RPMI8226 (cell line): ENCODE results near the gene KIN.
"Not testable (repeated sequence)": the region's sequence is repeated elsewhere in the genome, so short reads cannot be mapped to it uniquely, and the experiment has no call there.

Experiments
- DNase-seq: peaks from one replicate; pipeline ENCODE4 v3.0.0-alpha.2; 2015

The KIN gene

DNA sequence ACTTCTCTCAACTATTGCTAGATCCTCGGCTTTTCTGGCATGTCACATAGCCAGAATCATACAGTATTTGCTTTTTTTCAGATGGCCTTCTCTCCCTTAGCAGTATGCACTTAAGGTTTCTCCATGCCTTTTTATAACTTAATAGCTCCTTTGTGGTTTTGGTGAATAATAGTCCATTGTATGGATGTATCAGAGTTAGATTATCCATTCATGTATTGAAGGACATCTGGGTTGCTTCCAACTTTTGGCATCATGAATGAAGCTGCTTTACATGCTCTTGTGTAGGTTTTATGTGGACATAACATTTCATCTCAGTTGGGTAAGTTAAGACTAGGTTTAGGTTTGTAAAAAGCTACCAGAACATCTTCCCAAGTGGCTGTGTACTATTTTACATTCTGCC is 4.7 kb upstream of the KIN start:
- no peak for DNase-seq

DNA sequence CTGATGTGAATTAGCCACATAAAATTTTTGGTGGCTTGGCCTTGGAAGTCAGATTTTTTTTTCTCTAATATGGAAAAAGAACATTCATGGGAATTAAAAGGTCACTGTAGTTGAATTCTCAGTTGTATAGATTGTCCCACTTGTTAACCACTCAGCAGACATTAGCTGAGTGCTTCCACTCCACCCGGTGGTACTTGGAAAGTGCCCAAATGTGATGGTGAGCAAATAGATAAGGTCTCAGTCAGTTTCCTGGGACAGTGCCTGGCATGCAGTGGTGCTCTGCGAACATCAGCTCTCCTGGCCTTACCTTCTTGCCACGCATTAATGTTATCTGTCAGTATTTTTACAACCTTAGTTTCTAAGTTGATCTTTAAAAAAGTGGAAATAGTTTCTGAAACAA is 1.6 kb upstream of the KIN start:
- peak; percentile 26 for DNase-seq

DNA sequence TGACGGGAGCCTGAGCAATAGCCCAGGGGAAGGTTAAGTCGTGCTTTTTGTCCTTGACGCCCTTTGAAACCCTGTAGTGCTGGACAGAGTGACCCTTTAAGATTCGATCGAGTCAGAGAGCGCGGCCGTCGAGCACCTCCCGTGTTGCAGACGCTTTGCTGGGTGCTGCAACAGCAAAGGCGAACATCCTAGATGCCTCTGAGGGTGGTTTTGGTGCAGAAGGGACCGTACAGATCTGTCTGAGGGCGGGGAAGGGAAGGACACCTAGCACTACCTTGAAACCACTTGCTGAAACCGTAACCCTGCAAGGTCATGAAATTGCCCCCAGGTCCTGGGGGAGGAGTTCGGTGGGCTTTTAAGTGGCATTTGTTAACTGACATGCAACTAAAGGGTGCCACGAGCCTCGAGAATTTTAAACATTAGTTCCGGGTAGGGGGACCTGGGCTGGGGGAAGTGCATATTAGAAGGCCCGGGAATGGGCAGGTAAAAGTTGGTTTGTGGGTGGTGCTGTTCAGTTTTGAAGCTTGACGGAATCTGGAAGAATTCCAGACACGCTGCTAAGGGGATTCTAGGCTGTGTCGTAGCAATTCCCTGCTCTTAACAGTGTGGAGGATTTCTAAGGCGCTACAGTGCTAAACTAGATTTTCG is 970 bp upstream of the KIN start:
- peak; percentile 42 for DNase-seq

GRCh38 chr10:7787150-7787856 is 490 bp downstream of the KIN start:
- no peak for DNase-seq

DNA sequence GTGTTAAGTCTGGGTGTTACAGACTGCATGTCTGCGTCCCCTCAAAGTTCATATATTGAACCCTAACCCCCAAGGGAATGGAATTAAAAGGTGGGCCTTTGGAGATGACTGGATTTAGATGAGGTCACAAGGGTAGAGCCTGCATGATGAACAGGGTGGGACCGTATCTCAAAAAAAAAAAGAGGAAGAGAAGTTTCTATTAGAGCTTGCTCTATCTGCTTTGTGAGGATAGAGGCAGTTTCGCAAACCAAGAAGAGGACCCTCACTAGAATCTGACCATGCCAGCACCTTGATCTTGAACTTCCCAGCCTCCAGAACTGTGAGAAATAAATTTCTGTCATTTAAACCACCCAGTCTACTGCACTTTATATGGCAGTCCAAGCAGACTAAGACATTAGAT is 1.4 kb downstream of the KIN start:
- DNase-seq = no peak

GRCh38 chr10:7782194-7782593 is 5.6 kb downstream of the KIN start:
- not testable (repeated sequence) for DNase-seq

DNA sequence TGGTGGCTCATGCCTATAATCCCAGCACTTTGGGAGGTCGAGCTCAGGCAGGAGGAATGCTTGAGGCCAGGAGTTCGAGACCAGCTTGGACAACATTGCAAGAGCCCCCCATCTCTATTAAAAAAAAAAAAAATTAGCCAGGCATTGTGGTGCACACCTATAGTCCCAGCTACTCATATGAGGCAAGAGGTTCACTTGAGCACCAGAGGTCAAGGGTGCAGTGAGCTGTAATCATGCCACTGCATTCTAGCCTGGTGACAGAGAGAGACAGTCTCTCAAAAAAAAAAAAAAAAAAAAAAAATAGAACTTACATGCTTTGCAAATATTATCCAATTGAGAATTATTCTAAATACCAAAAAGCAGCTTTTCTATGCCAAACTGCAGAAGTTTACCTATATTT is 11.0 kb downstream of the KIN start:
- DNase-seq = no peak

GRCh38 chr10:7773845-7774801 is 13.7 kb downstream of the KIN start:
- DNase-seq = peak; percentile 19

GRCh38 chr10:7768417-7768816 is 19.4 kb downstream of the KIN start:
- no peak for DNase-seq

DNA sequence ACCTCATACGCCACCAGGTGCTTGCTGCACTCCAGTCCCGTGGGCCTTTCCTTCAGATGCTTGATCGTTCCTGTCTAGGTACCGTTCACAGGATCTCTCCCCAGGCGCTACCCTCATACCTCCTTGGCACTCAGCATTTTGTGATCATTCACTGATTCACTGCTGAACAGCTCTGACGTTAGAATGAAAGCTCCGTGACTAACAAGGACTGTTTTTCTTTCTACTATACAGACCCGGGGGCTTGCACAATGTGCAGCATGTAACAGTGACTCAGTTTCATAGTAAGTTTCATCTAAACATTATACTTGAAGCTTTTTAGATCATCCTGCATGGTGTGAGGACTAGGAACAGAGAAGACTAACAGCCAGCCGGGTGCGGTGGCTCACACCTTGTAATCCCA is 20.6 kb downstream of the KIN start:
- no peak for DNase-seq

DNA sequence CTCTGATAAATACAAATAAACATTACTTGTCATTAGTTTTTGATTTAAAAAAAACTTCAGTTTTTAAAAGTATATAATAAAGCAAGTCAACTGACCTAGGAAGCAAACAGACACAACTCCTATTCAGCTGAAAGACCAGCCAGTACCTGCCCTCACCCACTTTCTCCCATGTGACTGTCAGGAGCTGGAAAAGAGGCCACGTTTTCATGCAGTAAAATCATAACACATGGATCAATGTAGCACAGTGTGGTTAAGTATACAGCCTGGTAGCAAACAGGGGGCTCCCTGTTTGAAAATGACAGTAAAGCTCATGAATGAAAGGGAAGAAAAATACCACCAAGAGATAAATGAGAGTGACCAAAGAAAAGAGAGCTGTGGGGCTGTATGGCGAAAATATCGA is 21.6 kb downstream of the KIN start:
- DNase-seq = no peak

DNA sequence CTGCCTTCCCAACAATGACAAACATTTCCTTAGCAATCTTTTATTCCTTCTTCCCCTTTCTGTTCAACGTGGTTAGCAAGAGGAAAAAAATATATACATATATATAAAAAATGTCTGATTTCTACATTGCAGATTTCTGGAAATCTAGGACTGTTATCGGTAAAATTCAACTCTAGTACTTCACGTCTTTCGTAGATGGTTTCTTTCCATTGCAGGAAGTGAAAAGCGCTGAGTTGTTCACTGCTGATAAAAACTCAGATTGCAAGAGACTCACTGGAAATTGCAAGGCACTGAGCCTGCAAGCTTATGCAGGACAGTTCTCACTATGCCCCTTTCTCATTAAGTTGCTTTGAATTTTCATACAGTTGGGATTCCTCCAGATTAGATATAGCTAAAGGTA is 23.9 kb downstream of the KIN start:
- no peak for DNase-seq

DNA sequence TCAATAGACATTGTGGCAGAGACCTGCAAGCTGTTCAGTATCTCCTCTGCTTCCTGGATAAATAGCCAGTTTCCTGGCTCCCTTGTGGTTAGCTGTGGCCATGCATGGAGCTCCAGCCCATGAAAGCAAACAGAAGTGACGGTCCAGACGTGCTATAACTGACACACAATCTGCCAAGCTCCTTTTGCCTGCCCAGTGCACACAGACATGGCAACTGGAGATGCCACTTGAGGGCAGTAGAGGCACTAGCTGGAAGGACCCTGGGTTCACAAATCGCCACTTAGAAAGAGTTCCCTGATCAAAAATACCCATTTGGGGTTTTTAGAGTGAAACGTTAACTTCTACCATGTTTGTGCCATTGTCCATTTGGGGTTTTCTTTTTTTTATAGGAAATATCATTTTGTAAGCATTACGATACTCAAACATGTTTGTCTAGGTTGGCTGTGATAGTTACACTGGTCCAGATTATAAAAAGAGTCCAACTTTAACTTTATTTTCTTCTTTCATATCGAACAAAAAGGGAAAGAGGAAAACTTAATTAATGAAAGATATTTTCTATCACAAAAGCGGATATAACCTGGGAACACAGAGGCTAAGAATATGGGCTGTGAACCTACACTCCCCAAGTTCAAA is 31.3 kb downstream of the KIN start:
- DNase-seq = peak; percentile 33

GRCh38 chr10:7755103-7755502 is 32.7 kb downstream of the KIN start:
- no peak for DNase-seq

- DNase-seq = no peak
These were observed 35.5 kb downstream of the KIN start for GRCh38 chr10:7752251-7752650.

DNA sequence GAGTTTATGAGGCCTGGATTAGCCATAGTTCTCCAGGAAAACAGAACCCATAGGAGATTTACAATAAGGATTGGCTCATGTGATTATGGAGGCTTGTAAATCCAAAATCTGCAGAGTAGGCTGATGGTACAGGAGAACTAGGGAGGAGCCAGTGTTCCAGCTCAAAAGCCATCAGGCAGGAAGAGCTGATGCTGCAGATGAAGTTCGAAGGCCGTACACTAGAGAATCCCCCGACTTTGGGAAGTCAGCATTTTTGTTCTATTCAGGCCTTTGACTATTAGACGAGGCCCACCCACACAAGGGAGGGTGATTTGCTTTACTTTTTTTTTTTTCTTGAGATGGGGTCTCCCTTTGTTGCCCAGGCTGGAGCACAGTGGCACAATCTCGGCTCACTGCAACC is 37.6 kb downstream of the KIN start:
- no peak for DNase-seq

DNA sequence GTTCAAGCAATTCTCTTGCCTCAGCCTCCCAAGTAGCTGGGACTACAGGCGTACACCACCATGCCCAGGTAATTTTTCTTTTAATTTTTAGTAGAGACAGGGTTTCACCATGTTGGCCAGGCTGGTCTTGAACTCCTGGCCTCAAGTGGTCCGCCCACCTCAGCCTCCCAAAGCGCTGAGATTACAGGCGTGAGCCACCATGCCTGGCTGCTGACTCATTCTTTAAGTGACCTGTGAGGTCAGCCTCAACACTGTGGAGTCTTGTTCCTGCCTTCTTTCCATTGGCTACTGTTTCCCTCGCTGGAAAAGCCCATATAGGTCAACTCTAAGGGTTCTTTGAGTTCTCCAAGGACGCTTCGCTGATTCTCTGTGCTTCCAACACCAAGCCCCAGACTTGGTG is 39.2 kb downstream of the KIN start:
- DNase-seq = not testable (repeated sequence)

DNA sequence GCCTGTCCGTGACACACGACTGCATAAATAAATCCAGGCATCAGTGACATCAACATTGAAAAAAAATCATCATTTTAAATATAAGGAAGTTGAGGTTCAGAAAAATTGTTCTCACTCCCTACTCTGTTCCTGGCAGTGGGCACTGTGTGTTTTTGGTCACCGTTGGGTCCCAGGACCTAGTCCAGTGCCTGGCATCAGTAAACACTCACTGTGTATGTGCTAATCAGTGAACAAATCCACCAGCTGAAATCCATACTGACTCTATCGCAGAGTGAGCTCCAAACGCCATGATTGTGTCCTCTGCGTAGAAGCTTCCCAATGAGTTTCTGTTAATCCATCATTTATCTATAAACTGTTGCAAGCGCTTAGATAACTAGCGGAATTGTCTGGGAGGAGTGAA is 43.5 kb downstream of the KIN start:
- no peak for DNase-seq

DNA sequence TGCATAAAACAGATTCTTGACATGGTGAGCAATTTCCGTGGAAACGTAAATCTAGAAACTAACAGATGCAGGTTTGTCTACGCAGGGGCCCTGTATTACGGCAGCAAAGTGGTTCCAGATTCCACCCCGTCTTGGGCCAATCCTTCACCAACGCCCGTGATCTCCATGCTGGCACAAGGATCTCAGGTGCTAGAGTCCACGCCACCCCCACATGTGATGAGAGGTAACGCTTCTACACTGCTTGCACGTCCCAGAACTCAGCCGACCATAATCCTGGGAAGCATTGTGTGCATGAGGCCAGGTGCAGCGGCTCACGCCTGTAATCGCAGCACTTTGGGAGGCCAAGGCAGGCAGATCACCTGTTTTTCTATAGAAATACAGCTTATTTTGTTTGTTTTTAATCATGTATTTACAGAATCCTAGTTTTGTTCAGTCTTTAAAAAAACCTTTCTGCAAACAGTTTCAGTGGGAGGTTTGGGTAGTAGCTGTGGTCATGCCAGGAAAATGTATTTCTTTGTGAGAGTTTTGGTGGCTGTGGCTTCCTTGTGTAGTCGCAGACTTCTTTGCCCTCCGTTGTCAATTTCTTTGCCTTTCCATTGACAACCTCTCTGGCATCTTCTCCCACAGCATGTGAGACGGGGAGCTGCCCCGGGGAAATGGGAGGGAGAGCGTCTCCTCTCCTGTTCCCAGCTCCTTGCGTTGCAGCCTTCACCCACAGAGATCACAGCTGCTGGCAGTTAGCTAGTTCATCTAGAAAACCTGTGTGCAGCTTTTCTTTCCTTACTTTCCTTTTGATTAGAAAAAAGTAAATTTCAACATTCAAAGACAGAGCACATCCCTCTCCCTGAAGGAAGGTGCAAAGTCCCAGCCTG is 49.0 kb downstream of the KIN start:
- no peak for DNase-seq

DNA sequence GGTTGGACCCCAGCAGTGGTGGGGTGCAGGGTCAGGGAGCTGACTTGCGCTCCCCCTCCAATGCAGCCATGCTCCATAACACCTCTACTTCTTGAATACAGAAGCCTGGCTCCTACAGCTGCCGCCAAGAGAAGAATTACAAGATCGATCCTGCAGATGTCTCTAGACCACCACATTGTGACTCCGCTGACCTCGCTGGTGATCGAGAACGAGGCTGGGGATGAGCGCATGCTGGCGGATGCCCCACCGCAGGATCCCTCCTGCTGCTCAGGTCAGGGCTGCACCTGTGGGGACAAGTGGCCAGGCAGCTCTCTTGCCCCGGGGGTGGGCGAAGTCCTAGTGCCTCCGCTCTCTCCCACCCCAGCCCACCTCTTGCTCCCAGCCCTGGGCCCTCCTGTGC is 53.0 kb downstream of the KIN start:
- DNase-seq = no peak

GRCh38 chr10:7722927-7723529 is 64.8 kb downstream of the KIN start:
- DNase-seq = no peak

- DNase-seq = no peak
These were observed 67.3 kb downstream of the KIN start for GRCh38 chr10:7720478-7720877.
